ENCODE measurements around the gene SLC12A4.

- TF ChIP-seq CTCF (optimal IDR thresholded peaks at IDR 0.05 in 1 of 3, IDR thresholded peaks at IDR 0.05 in 1 of 3, conservative IDR thresholded peaks at IDR 0.05 in 1 of 3; ENCODE audit: extremely low read depth in 1 of 3, insufficient read depth in 2 of 3, low read length in 3 of 3) (no peak), EZH2 (IDR thresholded peaks at IDR 0.05; ENCODE audit: low read length) (no peak)
Observed at GRCh38 chr16:67969254-67970039, 1.0 kb upstream of the SLC12A4 start.

All from keratinocyte (primary cell).